DOHH2 (cell line): ENCODE data around the gene ROR2.

Source experiments
- EZH2phosphoT487 ChIP-seq: fragments of 200-600 bp; sonication (generic); IDR thresholded peaks from 2 replicates; pipeline ENCODE4 v1.6.1; 2017; ENCODE audit warnings: borderline replicate concordance, mild to moderate bottlenecking, antibody characterized with exemption, low read length, moderate library complexity, mixed read lengths
- TF ChIP-seq, protein P1 (sequence below): fragments of 200-600 bp; sonication (generic); IDR thresholded peaks from one replicate; pipeline ENCODE4 v1.5.1; 2014; ENCODE audit warnings: antibody characterized with exemption, mild to moderate bottlenecking, low read depth, low read length; ENCODE audit not compliant: poor library complexity, severe bottlenecking

DNA sequence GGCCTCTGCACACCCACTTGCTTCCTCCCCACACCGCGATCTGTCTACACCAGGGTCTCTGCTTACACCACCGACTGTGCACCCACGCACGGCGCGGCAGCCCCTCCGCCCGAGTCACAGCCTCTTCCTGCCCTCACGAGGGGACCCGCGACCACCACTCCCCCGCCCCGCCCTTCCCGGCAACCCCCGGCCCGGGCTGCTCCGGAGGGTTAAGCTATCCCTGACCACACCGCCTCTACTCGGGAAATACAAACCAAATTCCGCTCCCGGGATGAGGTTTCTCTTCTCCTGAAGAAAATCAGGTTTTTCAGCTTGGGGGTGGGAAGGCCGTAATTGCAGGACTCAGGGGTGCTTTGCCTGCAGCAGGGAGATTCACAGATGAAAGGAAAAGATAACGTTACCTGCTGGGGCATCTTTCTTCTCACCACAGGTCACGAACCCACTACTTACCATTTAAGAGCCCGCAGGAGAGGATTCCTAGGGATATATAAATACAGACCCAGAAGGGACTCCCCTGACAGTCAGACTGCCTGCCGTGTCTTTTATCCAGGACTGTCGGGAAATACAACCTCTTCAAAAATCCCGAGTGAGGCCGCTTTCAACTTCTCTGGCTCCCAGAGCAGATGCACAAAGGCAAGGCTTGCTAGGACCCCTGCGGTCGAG lies 63.5 kb downstream of the ROR2 start:
- TF ChIP-seq, protein P1, sequence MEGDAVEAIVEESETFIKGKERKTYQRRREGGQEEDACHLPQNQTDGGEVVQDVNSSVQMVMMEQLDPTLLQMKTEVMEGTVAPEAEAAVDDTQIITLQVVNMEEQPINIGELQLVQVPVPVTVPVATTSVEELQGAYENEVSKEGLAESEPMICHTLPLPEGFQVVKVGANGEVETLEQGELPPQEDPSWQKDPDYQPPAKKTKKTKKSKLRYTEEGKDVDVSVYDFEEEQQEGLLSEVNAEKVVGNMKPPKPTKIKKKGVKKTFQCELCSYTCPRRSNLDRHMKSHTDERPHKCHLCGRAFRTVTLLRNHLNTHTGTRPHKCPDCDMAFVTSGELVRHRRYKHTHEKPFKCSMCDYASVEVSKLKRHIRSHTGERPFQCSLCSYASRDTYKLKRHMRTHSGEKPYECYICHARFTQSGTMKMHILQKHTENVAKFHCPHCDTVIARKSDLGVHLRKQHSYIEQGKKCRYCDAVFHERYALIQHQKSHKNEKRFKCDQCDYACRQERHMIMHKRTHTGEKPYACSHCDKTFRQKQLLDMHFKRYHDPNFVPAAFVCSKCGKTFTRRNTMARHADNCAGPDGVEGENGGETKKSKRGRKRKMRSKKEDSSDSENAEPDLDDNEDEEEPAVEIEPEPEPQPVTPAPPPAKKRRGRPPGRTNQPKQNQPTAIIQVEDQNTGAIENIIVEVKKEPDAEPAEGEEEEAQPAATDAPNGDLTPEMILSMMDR: no peak
- TF ChIP-seq EZH2phosphoT487: no peak
